Measurements from ENCODE around the gene VPS11.

Gene VPS11

DNA sequence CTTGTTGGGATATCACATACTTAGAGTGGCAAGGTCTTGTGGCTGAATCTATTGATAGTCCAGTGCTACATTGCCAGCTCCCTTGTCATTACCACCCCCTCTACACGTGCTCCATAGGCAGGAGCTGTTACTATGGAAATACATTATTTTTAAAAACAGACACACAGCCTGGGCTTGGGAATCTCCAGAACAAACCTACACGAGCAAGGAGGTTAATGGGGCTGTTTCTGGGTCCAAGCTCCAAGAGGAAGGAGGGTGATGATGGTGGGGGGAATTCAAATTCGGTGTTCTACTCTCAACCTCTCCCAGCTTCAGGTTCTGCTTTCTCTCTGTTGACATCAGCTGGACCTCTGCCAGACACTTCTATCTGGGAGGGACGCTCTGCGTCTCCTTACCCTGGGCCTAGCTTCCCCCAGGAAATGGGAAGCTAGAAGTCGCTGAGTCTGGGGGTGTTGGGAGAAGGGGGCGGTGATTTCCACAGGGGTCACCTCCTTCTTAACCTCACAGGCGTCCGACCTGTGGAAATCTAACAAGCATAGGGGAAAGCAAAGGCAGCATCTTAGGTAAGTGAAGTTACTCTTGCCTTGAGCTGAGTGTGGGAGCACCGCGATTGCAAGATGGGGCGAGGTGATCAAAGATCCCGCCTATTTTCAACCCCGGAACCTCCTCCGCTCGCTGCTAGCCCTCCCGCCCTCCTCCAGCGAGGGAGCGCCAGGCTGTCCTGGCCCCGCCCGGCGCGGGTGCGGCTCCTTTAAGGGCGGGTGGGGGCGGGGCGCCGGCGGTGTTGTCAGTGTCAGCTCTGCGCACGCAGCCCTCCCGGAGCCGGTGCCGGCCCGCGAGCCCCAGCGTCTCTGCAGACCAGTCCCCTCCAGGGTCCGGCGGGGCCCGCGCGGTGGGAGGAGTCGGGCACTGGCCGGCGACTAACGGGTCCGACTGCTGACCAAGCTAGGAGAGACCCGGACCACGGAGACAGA is 39.2 kb downstream of the VPS11 start, which contains the start of gene C2CD2L:
Gene C2CD2L, plus strand, starts transcription at position 781 of the 974 bp plus-strand sequence. CDS start 398 bp downstream, outside the sequence.
- peak; percentile 82 for DNase-seq

GRCh38 chr11:119107538-119108145 is 40.0 kb downstream of the VPS11 start:
- DNase-seq = no peak

GRCh38 chr11:119108146-119108856 is 40.7 kb downstream of the VPS11 start:
- no peak for DNase-seq

GRCh38 chr11:119108857-119109221 is 41.2 kb downstream of the VPS11 start:
- DNase-seq = no peak

- no peak for DNase-seq
Measured at GRCh38 chr11:119109843-119110242, 42.2 kb downstream of the VPS11 start.

DNA sequence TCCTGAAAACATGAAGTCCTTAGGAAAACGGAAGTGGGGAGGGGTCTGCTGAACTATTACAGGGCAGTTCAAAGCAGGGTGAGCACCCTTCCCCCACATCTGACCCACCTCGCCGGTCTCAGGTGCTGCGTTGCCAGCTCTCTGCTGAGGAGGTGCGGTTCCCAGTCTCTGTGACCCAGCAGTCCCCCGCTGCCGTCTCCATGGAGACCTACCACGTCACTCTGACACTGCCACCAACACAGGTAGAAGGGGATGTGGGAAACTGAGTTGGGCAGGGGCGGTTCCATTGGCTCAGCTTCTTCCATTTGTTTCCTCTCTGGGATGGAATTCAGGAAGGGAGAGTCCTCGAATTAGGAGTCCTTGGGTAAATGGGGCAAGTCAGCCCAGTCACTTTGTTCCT is 42.8 kb downstream of the VPS11 start:
- no peak for DNase-seq

DNA sequence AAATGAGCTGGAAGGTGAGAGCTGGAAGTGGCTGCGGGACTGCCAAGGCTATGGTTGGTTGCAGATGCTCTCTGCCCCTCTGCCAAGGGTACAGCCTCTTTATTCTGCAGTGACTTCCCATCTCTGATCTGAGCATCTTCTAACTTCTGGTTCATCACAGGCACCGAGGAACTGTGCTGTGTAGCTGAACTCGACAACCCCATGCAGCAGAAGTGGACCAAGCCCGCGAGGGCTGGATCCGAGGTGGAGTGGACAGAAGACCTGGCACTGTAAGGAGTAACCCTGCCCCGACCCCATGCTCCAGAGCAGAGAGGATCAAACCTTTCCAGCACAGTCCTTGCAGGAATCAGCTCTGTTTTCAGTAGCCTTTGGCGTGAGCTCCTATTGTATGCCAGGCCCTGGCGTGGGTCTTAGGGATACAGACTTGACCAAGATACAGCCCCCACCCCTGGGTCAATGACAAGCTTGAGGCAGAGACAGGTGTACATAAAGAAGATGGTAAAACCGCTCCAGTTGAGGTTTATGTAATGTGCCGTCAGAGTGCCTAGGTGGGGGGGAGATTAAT is 43.8 kb downstream of the VPS11 start:
- DNase-seq = no peak

- no peak for DNase-seq
Measured at GRCh38 chr11:119112314-119113020, 44.8 kb downstream of the VPS11 start.

DNA sequence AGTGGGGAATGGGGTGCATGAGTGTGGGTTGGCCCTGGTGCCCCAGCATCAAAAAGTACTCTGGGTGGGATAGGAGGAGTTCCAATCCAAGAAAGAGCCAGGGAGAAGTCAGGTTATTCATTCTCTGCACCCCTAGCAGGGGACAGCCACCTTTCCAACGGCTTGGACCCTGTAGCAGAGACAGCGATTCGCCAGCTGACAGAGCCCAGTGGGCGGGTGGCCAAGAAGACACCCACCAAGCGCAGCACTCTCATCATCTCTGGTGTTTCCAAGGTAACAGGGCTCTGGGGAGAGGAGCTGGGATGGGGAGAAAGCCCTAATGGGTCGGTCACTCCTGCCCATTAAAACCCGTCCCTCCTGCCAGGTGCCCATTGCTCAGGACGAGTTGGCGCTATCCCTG is 46.1 kb downstream of the VPS11 start:
- DNase-seq = no peak

GRCh38 chr11:119114351-119114750 is 46.7 kb downstream of the VPS11 start:
- DNase-seq = no peak

DNA sequence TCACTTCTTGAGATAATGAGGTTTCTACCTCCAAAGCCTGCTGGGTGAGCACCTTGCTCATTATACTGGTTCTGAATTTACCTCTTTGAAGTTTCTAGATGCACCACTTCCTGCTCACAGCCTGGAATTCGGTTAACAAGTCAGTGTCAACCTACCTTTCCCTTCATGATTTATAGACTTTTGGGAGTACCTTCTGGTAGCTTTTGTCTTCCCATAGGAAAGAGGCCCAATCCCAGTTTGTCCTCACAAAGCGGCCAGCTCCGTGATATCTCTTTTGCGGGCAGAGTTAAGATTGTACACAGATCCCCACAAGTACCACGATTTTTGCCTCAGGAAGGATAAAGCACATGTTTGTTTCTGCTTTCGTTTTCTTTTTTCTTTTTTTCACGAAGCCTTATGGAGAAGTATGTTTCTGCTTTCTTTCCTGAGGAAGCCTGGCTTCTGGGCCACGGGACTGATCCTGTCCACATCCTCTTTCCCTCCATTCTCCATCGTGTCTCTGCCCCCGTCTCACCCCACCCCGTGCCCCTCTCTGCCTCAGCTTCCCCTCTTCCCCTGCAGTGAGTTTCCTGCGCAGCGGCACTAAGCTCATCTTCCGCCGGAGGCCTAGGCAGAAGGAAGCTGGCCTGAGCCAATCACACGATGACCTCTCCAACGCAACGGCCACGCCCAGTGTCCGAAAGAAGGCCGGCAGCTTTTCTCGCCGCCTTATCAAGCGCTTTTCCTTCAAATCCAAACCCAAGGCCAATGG is 48.0 kb downstream of the VPS11 start:
- DNase-seq = no peak

DNA sequence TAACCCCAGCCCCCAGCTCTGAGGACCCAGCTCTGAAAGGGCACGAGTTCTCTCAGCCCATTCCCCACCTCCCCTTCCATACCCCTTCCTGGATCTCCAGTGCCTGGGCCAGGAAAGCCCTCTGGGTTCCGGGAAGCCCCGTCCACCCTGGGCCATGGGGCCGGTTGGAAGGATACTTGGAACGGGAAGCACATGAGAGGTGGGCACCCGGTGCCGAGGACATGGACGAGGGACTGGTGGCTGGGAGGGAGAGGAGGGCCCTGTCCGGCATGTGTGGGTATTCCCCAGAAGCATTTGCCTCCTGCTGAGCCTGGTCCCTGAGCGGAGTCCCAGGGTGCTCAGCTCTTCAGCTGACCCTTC is 48.6 kb downstream of the VPS11 start:
- DNase-seq = no peak

DNA sequence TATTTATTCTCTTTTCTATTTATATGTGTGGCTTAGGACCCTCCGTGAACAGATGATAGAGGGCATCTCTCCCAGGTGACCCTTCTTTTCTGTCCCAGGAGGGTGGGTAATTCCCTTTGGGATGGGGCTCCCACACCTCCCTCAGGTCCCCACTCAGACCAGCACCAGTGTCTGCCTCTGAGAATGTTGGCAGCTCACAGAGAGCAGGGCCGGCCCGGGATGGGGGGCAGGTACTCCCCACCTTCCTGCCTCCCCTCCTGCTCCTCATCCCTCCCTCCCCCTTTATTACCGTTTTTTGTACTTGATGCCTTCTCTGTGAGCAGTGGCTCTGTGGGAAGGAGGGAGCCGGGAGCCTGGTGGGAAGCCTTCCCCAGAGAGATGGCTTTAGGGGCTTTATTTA is 49.0 kb downstream of the VPS11 start:
- no peak for DNase-seq

GRCh38 chr11:119117004-119117706 is 49.5 kb downstream of the VPS11 start:
- DNase-seq = no peak

DNA sequence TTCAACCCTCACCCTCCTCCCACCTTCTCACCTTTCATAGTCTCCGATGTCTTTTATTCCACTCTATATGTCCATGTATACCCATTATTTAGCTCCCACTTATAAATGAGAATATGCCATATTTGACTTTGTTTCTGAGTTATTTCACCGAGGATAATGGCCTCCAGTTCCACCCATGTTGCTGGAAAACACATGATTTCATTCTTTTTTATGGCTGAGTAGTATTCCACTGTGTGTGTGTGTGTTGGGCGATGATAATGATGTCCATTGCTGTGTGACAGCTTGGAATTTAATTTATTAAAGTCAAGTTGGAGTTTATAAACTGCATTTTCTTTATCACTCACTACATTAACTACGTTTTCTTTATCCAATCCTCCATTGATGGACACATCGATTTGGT is 50.6 kb downstream of the VPS11 start:
- DNase-seq = no peak

GRCh38 chr11:119118946-119119345 is 51.3 kb downstream of the VPS11 start:
- no peak for DNase-seq

- no peak for DNase-seq
Measured at GRCh38 chr11:119120639-119121007, 53.0 kb downstream of the VPS11 start.

- DNase-seq = peak; percentile 97
Measured at GRCh38 chr11:119121008-119121810, 53.6 kb downstream of the VPS11 start, which contains the start of gene HINFP. HINFP (plus strand) TSS chr11:119121580; CDS start chr11:119126945, 5,365 bp downstream.

GRCh38 chr11:119121811-119122124 is 54.1 kb downstream of the VPS11 start:
- no peak for DNase-seq

DNA sequence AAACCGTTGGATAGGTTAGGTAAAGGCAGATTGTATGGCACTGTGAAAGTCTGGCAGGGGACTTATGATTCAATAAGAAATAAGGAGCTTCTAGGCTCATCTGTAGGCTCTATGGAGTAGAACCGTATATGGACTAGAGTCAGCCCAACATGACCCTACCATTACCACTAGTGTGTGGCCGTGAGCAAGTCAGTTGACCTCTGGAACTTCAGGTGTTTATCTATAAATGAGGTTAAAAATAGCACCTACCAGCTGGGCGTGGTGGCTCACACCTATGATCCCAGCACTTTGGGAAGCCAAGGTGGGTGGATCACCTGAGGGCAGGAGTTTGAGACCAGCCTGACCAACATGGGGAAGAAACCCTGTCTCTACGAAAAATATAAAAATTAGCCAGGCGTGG is 58.2 kb downstream of the VPS11 start:
- no peak for DNase-seq
